CD4-positive, alpha-beta T cell treated with Interleukin-10 for 1 hour (primary cell): ENCODE measurements around the gene ADCYAP1R1.

Experiments
- DNase-seq: peaks from one replicate; pipeline ENCODE4 v3.0.0-alpha.2; 2020

Gene ADCYAP1R1

DNA sequence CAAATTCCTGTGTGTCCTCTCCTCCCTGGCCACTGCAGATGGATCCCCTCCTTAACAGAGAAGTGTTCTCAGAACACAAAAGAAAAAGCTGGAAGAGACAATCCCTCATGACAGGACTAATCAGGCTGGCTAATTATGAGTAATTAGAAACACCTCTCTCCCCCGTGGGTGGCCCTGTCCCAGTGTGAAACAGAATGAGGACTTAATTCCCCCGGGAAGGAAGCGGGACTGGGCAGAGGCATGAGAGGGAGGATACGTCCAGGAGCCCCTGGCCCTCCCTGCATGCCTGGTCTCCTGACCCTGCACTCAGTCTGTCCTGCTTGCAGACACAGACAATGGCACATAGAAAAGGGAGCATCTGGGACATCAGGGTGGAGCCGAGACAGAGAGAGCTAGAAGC, 7.6 kb upstream of the ADCYAP1R1 start:
- no peak for DNase-seq

DNA sequence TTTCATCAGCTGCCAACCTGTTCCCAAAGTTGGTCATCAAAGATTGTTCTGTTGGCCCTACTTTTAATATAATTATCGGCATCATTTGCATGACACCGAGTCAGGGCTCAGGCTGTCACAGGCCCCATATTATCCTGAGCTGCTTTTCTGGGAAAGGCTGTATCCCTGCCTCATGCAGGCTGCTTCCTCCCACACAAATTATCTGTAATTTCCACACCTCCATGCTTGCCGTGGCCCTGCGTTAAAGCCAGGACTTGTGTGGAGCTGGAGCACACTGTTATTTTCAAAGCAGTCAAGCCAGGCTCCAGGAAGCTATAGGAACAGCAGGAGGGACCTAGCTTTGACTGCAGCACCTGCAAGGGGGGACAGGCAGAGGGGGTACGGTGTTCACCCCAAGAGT, 5.4 kb upstream of the ADCYAP1R1 start:
- no peak for DNase-seq

DNA sequence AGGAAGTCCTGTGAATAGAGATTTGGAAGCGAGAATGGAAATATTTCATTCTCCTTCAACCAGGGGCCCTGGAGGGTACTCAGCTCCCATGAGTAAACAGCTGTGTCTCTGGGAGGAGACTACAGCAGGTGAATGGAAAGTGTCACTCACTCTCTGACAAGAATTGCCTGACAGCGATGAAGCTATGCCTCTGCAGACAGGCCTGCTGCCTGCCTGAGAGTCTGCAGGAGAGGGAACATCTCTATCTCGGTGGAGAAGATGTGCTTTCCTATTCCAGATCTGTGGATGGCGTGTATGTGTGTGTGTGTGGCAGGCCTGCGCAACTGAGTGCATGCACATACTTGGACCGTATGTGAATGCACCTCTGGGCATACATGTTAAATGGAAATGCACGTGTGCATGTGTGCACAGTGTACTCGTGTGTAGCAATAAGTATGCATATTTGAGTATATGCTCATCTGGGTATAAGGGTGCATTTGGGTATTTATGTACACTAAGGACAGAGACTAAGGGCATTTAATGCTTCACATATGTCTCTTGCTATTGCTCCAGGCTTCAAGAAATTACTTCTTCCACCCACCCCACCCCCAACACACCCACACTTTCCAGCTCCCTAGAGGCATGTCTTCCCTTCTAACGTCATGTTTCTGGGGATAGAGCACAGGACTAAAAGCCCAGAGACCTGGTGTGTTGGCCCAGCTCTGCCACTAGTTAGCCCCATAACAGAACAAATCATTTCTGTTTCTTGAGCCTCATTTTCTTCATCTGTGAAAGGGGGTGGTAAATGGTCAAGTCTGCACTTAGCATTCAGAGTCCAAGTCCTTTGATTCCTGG, 4.6 kb upstream of the ADCYAP1R1 start:
- no peak for DNase-seq

DNA sequence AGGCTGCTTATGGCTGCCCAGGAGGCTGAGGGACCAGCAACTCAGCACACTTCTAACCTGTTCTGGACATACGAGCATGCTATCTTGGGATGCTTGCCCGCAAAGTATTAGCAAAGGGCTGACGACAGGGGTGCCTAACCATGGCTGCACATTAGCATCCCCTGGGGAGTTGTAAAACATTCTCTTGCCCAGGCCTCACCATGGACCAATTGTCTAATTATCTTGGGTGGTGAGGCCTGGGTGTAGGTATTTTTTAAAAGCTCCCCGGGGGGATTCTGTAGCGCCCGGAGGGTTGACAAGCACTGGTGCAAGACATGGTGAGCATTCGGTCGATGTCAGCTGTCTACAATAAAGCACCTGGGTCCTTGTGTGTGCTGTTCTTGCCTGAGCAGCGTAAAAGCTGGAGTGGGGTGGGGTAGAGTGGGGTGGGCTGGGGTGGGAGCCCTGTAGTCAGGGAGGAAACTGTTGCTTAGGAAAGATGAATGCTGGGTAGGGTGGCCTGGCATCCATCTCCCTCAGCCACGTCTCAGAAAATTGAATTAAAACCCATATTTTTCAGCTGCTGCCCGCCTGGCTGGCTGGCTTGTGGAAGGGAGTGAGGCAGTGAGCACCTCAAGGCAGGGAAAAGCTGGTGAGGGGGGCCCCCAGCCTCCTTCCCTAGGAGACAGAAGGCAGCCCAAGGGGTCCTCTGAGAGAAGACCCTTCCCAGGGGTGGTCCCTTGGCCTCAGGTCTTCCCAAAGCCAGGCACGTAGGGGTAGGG, 2.9 kb upstream of the ADCYAP1R1 start:
- DNase-seq = no peak

DNA sequence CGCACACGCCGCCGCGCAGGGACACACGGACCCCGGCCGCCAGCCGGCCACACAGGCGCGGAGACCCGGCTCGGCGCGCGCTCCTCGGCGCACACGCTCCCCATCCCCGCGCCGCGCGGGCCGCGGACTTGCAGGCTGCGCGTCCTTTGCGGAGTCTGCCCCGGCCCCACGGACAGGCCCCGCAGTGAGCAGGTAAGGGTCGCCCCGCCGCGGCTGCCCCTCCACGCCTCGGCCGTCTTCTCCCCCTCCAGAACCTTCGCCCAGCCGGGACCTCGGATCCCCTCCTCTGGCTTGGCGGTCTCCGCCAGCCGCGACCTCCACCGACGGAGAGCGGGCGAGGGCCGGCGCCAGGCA, 356 bp downstream of the ADCYAP1R1 start:
- no peak for DNase-seq

DNA sequence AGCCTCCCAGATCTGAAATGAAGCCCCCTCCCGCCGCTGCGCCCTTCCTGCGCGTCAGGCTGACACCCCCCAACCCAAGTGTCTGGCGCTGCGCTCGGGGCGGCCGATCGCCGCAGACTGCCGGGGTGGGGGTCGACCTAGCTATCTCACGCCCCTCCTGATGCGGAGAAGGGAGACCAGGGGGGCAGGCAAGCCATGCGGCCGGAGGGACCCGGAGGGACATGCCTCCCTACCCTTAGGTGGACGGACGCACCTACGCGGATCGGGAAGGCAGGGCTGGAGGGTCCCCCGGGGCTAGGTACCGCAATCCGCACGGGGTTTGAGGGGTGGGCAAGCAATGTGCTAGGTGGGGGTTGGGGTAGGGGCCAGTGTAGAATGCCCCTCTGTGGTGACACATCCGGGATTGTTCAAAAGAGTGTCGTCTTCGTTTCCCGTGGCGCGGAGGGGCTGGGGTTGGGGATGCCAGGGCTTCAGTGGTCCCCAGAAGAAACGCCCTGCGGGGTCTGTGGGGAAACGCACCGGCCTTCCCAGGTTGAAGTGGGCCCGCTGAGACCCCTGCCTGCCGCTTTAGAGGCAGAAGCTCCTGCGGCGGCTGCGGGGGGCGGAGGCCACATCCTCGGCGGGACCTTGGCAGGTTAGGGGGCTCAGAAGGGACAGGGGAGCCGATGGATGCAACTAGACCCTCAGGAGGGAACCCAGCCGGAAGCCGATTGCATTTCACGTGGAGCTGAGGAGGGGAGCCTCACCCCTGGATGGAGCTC, 913 bp downstream of the ADCYAP1R1 start:
- no peak for DNase-seq

DNA sequence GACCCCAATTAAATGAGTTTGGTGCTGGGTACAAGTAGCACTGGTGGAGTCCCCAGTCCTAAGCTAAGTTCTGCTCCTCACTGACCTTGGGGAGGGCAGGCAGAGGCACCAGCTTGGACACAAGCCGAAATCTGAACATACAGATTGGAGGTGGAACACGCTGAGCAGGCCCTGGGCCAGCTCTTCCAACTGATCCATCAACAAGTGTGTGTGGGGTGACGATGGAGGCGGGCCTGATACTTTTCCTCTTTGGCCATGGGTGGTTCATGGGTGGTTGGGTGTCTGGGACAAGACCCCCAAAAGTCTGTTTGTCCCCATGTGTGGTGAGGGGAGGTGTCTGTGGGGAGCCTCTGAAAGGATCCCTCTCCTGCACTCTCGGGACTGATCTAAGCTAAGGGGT, 1.9 kb downstream of the ADCYAP1R1 start:
- DNase-seq = no peak

DNA sequence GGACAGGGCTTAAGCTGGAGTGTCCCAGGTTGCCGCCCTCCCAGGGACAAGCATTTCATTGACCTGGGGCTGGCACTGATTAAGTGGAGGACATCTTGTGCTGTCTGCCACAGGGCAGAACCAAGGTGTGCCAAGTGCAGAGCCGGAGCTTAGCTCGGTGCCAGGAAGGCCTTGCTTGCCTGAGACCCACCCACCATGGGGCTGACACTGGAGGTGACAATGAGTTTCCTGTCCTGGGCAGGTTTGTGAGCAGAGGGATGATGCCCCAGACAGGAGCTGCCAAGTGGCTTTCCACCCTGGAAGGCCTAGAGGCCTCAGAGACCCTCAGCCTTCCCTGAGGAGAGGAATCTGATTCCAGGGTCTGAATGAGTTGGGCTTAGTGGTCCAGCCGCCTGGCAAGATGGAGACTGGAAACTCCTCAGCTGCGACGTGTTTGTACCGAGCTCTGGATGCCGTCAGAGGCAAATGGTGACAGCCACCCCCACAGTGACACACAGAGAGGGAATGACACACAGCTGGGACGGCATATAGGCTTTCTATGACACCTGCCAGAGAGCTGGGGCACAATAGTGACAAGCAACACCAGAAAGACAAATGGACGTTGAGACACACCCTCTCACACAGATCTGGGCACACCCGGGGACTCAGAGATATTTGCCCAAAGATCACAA, 2.6 kb downstream of the ADCYAP1R1 start:
- DNase-seq = no peak

DNA sequence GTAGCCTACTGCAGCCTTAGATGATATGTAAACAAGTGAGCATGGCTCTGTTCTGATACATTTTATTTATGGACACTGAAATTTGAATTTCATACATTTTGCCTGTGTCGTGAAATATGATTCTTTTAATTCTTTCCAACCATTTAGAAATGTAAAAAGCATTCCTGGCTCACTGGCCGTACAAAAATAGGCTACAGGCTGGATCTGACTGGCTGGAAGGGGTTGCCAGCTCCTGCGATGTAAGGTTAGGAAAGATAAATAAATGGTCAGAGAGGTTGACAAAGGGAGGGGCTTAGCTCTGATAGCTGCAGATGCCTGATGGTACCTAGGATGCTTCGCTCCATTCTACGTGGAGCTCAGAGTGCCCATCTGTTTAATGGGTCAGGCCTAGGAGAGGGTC, 3.4 kb downstream of the ADCYAP1R1 start:
- DNase-seq = no peak

DNA sequence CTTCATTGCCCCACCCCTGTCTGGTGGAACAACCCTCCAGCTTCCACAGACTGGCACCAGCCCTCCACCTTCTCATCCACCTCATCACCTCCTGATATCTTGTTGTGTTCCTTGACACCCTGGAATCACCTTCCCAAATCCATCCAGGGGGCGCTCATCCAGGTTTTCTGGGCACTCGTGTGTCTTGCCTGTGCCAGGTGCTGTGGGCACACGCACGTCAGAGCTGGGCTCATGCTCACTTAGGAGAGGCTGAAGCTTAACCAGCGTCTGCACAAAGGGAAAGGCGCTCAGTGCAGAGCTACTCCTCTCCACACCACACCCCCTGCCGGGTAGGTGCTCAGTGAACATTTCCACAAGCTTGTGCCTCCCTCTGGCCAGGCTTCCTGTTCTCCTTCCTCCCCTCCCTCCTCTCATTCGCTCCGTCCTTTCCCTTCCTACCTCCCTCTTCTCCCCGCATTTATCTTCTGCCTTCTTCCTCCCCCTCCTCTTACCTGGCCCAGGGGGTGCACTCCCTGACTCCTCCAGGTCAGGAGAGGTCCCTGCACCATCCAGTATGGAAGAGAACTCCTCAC, 4.8 kb downstream of the ADCYAP1R1 start:
- no peak for DNase-seq

DNA sequence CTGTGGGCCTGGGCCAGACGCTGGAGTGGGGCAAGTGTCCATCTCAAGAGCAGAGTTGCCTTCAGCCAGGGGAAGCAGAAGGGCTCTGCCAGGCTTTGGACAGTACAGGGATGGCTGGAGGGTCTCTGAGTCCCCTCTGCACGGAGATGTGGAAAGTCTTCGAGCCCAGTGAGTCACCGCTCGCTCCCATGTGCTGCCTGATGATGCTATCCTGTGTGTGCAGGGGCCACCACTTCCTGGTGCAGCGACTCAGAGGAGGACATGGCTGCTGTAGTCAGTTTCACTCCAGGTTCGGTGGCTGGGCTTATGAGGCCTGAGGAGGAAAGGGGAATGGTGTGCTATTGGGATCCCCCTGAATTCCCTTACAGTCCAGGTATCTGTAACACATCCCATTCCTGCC, 6.0 kb downstream of the ADCYAP1R1 start:
- DNase-seq = no peak

DNA sequence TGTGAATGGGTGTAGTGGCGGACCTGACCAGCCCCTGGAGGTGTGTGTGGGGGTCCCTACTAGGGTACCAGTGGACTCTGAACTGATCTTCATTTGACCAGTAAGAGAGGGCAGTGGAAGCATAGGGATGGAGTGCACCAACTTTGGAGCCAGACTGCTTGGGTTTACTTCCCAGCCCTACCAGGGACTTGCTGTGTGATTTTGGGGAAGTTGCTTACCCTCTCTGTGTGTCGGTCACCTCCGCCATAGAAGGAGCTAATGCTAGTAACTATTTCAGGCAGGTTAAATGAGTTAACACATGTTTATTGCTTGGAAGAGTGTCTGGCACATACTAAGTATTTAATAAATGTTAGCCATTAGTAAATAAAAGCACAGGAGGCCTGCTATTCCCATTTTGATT, 6.6 kb downstream of the ADCYAP1R1 start:
- DNase-seq = no peak

DNA sequence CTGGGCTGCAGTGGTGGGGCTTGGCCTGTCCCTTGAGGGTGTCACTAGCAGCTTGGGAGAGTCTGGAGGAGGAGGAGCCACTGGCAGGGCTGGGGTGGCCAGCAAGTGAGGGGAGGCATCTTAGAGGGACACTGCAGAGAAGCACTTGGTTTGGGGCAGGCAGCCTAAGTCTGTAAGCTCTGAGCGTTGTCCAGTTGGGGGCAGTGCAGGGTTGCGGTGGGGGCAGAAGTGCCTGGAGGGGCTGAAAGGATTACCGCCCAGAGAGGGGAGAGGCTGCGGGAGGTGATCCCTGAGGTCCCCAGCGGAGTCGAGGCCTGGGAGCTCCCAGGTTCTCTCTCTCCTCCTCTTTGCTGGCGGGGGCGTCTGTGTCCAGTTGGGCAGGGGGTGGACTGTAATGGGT, 7.4 kb downstream of the ADCYAP1R1 start:
- DNase-seq = no peak

DNA sequence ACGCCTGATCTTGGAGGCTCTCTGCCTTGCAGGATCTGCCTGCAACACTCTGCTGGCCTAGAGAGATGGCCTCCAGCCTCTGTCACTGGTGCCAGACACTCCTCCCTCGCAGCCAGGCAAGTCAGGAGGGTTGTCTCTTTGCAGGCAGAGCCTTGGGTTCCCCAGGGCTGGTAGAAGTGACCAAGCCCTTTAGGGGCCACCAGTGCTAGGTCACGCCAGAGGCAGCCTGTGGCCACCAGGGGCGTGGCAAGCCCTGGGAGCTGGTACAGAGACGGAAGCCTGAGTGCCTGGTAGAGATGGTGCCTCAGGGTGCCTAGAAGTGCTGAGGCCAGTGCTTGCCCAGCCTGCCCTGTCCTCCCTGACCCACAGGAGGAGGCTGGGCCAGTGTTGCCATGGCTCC, 9.1 kb downstream of the ADCYAP1R1 start:
- no peak for DNase-seq

DNA sequence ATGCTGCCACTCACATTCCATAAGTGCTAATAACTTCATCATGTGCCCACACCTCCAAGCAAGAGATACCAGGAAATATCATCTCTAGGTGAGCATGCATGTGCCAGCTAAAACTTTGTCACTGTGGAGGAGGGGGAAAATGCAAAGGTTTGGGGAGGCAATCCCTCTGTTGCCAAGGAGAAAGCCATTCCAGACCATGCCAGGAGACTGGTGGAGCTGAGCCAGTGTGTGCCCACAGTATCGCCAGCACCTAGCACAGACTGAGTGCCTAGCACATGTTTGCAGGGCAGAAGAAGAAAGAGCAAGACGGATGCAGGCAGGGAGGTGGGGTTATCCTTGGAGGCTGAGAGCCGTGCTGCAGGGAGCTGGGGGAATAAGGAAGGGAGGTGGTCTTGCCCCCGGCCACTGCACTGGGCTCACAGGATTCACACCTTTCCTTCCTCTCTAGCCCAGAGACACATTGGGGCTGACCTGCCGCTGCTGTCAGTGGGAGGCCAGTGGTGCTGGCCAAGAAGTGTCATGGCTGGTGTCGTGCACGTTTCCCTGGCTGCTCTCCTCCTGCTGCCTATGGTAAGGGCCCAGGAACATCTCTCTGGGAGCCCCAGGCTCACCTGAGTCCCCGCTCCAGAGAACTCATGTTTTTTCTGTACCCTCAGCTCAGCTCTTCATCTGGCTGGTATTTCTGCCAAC, 10.8 kb downstream of the ADCYAP1R1 start:
- no peak for DNase-seq

DNA sequence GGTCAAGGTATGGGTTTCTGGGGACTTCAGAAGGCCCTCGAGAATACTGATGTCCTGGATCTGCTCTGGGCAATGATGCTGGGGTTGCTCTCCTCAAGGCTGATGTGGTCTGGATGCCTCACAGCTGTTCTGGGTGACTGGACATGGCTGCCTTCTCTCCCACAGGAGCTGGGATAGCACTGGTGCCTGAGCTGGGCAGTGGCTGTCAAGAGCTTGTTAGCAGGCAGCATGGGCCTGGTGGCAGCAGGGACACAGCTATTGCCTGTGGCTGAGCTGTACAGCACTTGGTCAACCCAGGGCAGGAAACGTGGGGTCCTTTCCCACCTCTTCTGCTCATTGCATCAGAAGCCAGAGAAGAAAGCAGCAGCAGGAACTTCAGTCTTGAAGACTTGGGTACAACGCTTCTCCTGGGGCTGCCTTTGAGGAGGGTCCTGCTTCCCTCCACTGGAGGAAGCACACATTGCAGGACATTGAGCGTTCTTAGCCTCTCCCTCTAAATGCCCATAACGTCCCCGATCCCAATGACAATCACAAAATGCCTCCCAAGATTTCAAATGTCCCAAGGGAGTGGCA, 13.0 kb downstream of the ADCYAP1R1 start:
- DNase-seq = no peak

DNA sequence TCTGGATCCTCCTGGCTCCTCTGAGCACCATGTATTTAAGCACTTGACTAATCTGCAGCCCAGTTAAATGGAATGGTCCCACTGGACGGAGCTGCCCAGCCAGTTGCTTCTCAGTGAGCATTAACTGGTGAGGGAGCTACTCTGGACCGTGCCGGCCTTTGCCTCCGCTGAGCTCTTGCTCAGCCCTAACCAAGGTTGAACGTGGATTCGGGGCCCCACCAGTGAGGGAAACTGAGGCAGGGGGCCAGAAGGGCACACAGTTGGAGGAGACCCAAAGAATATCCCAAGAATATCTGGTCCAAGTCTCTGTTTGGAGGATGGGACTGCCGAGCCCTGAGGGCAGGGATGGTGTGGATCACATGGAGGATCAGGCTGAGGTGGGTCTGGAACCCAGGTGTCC, 13.7 kb downstream of the ADCYAP1R1 start:
- no peak for DNase-seq

DNA sequence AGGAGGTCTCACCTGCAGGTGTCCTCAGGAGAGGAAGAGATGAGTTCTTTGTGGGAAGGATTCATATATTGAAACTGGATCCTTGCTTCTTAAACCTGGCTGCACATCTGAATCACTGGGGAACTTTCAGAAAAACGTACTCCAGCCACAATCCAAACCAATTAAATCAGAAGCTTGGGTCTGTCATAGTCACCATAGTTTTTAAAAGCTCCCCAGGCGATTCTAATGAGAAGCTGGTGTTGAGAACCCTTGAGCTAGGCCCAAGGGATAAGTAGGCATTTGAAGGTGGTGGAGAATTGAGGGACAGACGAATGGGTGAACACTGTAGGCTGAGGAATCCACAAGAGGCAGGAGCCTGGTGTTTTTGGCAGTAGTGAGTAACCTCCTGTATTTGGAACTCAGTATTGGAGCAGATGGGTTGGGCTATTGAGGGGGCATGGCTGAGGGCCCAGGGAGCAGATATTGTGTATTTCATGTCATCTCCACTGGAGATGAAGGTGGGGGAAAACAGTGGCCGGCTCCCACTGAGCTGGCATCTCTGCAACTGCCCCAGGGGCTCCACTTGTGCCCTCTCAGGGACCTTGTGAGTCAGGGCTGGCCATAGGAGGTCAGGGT, 14.5 kb downstream of the ADCYAP1R1 start:
- DNase-seq = no peak

DNA sequence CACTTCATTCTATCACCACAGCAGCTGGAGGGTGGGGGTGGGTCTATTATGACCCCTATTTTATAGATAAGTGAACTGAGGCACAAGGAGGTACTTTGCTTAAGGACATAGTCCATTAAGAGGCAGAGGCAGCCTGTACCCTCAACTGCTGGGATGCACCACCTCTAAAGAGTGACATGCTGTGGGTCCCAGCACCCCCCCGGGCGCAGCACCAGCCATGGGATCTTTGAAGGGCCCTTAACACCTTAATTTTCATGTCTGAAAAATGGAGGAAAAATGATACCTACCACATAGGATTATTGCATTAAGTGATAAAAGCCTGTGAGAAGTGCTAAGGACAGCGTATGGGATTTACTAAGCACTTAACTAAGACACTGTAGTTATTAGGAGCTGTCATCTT, 15.4 kb downstream of the ADCYAP1R1 start:
- DNase-seq = no peak

DNA sequence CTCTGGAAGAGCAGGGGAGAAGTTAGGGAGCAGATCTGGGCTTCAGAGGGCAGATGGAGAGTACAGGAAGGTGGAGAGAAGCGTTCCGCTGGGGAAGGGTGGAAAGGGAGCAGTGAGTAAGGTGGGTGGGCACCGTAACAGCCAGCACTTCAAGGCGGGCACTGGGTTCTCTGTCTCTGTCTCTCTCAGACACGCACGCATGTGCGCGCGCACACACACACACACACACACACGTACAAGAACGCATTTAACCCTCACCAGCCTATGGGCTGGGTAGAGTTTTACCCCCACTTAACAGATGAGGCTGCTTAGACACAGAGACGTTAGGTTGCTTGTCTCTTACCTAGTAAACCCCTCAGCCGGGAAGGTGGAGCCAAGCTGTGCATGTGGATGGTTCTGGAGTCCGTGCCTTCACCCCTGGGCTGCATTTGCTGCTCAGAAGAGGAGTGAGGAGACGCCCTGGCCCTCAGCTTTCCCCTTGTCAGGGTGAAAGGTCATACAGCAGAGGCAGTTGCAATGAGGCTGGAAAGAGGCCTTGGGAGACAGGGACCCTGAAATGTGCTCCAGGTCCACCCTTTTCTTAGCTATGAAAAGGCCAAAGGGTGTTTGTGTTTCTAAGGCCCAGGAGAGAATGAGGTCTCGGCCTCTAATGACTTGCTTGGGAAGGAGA, 16.0 kb downstream of the ADCYAP1R1 start:
- DNase-seq = no peak
